ENCODE data around the gene NAV2.

GRCh38 chr11:19736831-19737230, 24.2 kb downstream of the NAV2 start:
- TF ChIP-seq ESRRG (CRISPR knock-in tag; IDR thresholded peaks at IDR 0.05) (no peak), ZFP3 (CRISPR knock-in tag; IDR thresholded peaks at IDR 0.05) (no peak), BACH2 (CRISPR knock-in tag; IDR thresholded peaks at IDR 0.05; ENCODE audit: borderline replicate concordance) (no peak), PPARA (CRISPR knock-in tag; IDR thresholded peaks at IDR 0.05; ENCODE audit: borderline replicate concordance) (no peak), TCF4 (CRISPR knock-in tag; IDR thresholded peaks at IDR 0.05; ENCODE audit: borderline replicate concordance) (no peak), ZFP30 (CRISPR knock-in tag; IDR thresholded peaks at IDR 0.05) (no peak), ZC3H10 (CRISPR knock-in tag; IDR thresholded peaks at IDR 0.05) (no peak), CSRNP3 (CRISPR knock-in tag; IDR thresholded peaks at IDR 0.05) (no peak), CREB5 (CRISPR knock-in tag; IDR thresholded peaks at IDR 0.05; ENCODE audit: low read depth) (no peak), GLIS3 (CRISPR knock-in tag; IDR thresholded peaks at IDR 0.05) (no peak)

All from SK-N-SH treated with all-trans-retinoic acid at 6 μM for 48 hours (cell line).